ENCODE data around the gene GUCD1. TPM values are rescaled to one million over a fixed set of nuclear protein-coding genes. Genes with fewer than 3 reads are reported as not detected.
"Not testable (repeated sequence)": the region's sequence is repeated elsewhere in the genome, so short reads cannot be mapped to it uniquely, and the experiment has no call there.

The GUCD1 gene
- total RNA-seq, 2 experiments from 2014 or later = 109 to 124 TPM

DNA sequence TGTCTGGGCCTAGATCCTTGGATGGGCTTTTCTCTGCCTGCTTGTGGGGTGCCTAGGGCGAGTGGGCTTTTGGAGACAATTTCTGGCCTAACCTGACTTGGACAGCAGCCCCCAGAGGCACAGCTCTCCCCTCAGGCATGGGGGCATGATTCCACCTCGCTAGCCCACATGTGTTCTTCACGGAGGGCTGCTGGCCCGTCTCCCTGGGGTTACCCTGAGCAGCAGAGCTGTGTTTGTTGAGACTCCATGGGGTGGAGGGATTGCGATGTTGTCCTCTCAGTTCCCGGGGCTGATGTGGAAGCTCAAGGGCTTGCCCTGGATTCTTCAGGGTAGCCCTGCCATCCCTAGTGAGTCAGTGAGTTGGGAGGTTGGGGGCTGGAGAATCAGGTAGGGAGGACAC, 40.3 kb upstream of the GUCD1 start:
- CTCF ChIA-PET = no interaction called here
- no peak overlapping the region for H3K27ac Mint-ChIP-seq
- DNase-seq (no peak), ATAC-seq (no peak)
- H3K27me3 Mint-ChIP-seq = peaks cover 8% of the 10 kb centered on the region
- H3K36me3 Mint-ChIP-seq (ENCODE audit: low read depth) = no peaks in the 10 kb centered on the region
- H3K4me3 Mint-ChIP-seq = no peak overlapping the region
- no peaks in the 10 kb centered on the region for H3K9me3 Mint-ChIP-seq (ENCODE audit: low read depth)
- intact Hi-C loops (cut with DNase I, micrococcal nuclease) = no loop called here
- POLR2A ChIA-PET = no interaction called here
- peaks cover 4% of the 10 kb centered on the region for H3K4me1 Mint-ChIP-seq

DNA sequence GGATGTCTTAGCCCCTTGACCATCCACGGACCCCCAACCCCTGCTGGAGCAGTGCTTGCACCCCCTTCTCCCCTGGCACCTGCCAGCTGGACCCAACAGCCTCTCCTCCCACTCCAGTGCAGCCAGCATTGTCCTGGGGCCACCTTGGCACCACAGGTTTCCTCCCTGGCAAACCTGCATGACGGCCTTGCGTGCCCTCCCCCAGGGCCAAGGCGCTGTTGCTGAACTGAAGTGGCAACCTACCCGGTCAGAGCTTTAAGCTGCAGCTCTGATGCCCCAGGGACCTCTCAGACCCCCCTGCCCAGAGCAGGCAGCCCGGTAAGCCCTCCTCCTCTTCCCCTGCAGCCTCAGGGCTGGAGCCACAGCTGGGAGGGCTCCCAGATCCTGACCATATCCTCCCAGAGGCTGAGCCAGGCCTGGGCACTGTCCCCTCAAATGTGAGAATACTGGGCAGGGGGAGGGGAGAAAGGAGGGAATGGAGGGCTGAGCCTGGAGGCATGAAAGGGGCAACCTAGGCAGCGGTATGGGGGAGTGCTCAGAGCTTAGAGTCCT, 39.7 kb upstream of the GUCD1 start:
- DNase-seq (no peak), ATAC-seq (no peak)
- ChIA-PET CTCF (no interaction called here), POLR2A (no interaction called here)
- H3K36me3 Mint-ChIP-seq (ENCODE audit: low read depth) = no peaks in the 10 kb centered on the region
- no peak overlapping the region for H3K4me3 Mint-ChIP-seq
- H3K27ac Mint-ChIP-seq = no peak overlapping the region
- H3K27me3 Mint-ChIP-seq = peaks cover 8% of the 10 kb centered on the region
- no peaks in the 10 kb centered on the region for H3K9me3 Mint-ChIP-seq (ENCODE audit: low read depth)
- intact Hi-C loops (cut with DNase I, micrococcal nuclease) = no loop called here
- peaks cover 4% of the 10 kb centered on the region for H3K4me1 Mint-ChIP-seq

DNA sequence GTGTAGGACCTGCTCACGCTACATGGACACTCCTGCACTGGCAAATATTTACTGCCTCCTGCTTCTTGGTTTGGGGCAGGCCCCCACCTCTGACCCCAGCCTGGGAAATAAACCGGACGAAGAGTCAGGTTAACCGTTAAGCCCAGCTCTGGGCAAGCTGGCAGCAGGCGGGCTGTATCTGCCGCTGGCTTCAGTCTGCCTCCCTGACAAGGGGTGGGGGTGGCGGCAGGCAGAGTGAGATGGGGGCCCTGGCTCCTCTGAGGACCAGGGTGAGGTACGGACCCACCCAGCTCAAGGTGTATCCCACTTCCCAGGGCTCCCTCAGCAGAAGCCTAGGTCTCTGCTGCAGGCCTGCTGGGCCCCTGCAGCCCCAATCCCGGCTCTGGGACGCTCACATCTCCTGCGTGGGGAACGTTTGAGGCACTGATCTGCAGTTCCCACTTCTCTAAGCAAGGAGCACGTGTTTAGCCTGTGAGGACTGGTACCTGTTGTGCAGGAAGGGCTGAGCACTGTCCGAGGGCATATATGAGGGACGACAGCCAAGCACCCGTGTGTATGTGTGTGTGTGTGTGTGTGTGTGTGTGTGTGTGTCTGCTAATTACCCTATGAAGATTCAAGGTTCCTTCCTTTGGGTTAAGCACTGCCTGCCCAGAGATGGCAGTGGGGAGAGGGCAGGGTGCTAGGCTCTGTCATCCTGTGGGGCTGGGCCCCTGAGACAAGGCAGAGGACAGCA, 39.1 kb upstream of the GUCD1 start:
- Mint-ChIP-seq H3K27me3 (peaks cover 8% of the 10 kb centered on the region), H3K27ac (no peak overlapping the region), H3K4me3 (no peak overlapping the region), H3K4me1 (peaks cover 4% of the 10 kb centered on the region), H3K36me3 (ENCODE audit: low read depth) (no peaks in the 10 kb centered on the region), H3K9me3 (ENCODE audit: low read depth) (no peaks in the 10 kb centered on the region)
- intact Hi-C loops (cut with DNase I, micrococcal nuclease) = no loop called here
- ChIA-PET POLR2A (no interaction called here), CTCF (no interaction called here)
- no peak for DNase-seq
- no peak for ATAC-seq

DNA sequence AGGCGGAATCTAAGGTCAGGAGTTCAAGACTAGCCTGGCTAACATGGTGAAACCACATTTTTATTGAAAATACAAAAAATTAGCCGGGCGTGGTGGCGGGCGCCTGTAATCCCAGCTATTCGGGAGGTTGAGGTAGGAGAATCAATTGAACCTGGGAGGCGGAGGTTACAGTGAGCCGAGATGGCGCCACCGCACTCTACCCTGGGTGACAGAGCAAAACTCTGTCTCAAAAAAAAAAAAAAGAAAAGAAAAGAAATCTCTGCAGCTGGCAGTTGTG, 38.6 kb upstream of the GUCD1 start:
- POLR2A ChIA-PET = interaction anchor here (0.7 kb wide), 1 partner anchor 292 kb away, joined by 5 read pairs; no protein-coding TSS in a partner anchor
- H3K36me3 Mint-ChIP-seq (ENCODE audit: low read depth); H3K27ac Mint-ChIP-seq; H3K9me3 Mint-ChIP-seq (ENCODE audit: low read depth); intact Hi-C loops (cut with DNase I, micrococcal nuclease); H3K4me1 Mint-ChIP-seq; ATAC-seq; DNase-seq; CTCF ChIA-PET; H3K27me3 Mint-ChIP-seq: not testable (repeated sequence)
- H3K4me3 Mint-ChIP-seq = peak overlapping the region; percentile 32

GRCh38 chr22:24592851-24593558, 38.1 kb upstream of the GUCD1 start, which contains the start of gene LRRC75B:
TSS of gene LRRC75B (minus strand) at chr22:24593073. CDS start at chr22:24593039, 34 bp downstream.
- ChIA-PET POLR2A (interaction anchor here (0.7 kb wide), 1 partner anchor 291 kb away, joined by 5 read pairs; no protein-coding TSS in a partner anchor), CTCF (no interaction called here)
- Mint-ChIP-seq H3K4me3 (peak within 1 kb of the TSS; percentile 64), H3K9me3 (ENCODE audit: low read depth) (no peaks in the 10 kb centered on the region), H3K4me1 (peaks cover 4% of the 10 kb centered on the region), H3K36me3 (ENCODE audit: low read depth) (no peaks in the 10 kb centered on the region), H3K27ac (peak within 1 kb of the TSS; percentile 47), H3K27me3 (peaks cover 8% of the 10 kb centered on the region)
- DNase-seq = peak; percentile 50
- ATAC-seq = peak; percentile 79
- intact Hi-C loops (cut with DNase I, micrococcal nuclease) = no loop called here

DNA sequence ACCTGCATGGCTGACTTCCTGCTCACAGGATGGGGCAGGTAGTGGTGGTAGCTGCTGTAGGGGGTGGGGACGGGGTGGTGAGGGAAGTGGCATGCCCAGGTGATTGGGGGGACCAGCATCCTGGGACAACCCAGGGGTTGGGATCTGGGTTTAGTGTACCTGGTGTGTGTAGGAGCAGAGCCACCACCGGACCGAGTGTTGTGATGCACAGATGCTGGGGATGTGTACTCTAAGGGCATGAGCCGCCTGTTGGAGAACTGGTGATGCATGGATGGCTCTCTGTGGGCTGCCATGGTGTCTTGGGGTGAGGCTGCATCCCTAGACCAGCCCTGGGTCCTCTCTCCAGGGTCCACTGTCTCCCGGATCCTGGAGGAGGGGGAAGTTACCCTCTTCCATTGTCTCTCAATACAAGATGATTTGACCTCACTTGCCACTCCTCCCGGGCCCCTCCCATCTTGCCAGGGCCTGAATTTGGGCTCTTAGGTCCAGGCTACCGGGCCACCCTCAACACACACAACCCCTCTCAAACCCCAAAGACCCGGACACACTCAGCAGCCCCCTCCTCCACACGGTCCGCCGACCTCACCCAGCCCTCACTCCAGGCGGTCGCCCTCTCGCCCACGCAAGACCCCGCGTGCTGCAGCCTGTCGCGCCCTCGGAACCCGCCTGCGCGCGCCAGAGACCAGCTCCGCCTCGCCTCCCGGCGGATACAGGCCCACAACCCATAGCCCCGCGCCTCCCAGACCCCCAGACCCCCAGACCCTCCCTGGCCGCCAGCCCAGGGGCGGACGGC, 37.3 kb upstream of the GUCD1 start:
- H3K4me3 Mint-ChIP-seq = peak overlapping the region; percentile 64
- H3K36me3 Mint-ChIP-seq (ENCODE audit: low read depth) = no peaks in the 10 kb centered on the region
- H3K9me3 Mint-ChIP-seq (ENCODE audit: low read depth) = no peaks in the 10 kb centered on the region
- H3K27ac Mint-ChIP-seq = peak overlapping the region; percentile 47
- DNase-seq (no peak), ATAC-seq (peak; percentile 24)
- H3K27me3 Mint-ChIP-seq = peaks cover 8% of the 10 kb centered on the region
- intact Hi-C loops (cut with DNase I, micrococcal nuclease) = no loop called here
- ChIA-PET POLR2A (no interaction called here), CTCF (no interaction called here)
- H3K4me1 Mint-ChIP-seq = peaks cover 4% of the 10 kb centered on the region

GRCh38 chr22:24591286-24591830, 36.4 kb upstream of the GUCD1 start:
- no peaks in the 10 kb centered on the region for H3K9me3 Mint-ChIP-seq (ENCODE audit: low read depth)
- H3K36me3 Mint-ChIP-seq (ENCODE audit: low read depth) = no peaks in the 10 kb centered on the region
- POLR2A ChIA-PET = no interaction called here
- peaks cover 8% of the 10 kb centered on the region for H3K27me3 Mint-ChIP-seq
- CTCF ChIA-PET = no interaction called here
- no peak overlapping the region for H3K27ac Mint-ChIP-seq
- H3K4me3 Mint-ChIP-seq = no peak overlapping the region
- peaks cover 4% of the 10 kb centered on the region for H3K4me1 Mint-ChIP-seq
- ATAC-seq (no peak), DNase-seq (no peak)
- intact Hi-C loops (cut with DNase I, micrococcal nuclease) = no loop called here

DNA sequence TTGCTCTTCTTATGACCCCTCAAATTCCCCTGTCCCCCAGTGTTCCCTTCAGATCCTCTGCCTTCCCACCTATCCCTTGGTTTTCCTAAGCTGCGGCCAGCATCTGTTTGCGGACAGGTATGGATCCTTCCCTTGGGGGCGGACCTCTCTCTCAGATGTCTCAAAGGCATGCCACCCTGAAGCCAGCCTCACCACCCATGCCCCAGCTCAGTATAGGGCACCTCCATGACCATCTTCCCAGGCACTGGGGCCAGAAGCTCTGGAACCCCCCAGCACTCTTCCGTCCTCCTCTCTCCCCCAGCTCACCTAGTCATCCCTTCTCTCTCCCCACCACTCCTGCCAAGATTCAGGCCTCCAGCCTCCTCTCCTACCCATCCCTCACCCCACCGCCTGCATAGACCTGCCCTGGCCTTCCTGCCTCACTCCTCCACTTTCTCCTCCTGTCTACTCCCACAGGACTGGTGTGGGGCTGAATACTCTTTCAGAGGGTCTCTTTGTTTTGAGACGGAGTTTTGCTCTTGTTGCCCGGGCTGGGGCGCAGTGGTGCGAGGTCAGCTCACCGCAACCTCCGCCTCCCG, 35.7 kb upstream of the GUCD1 start:
- Mint-ChIP-seq H3K9me3 (ENCODE audit: low read depth) (no peaks in the 10 kb centered on the region), H3K4me1 (peaks cover 4% of the 10 kb centered on the region), H3K36me3 (ENCODE audit: low read depth) (no peaks in the 10 kb centered on the region), H3K27ac (no peak overlapping the region), H3K27me3 (peaks cover 8% of the 10 kb centered on the region), H3K4me3 (no peak overlapping the region)
- no peak for DNase-seq
- ChIA-PET CTCF (no interaction called here), POLR2A (no interaction called here)
- no peak for ATAC-seq
- intact Hi-C loops (cut with DNase I, micrococcal nuclease) = no loop called here

- no peaks in the 10 kb centered on the region for H3K9me3 Mint-ChIP-seq (ENCODE audit: low read depth)
- intact Hi-C loops (cut with DNase I, micrococcal nuclease) = no loop called here
- H3K4me1 Mint-ChIP-seq = peaks cover 4% of the 10 kb centered on the region
- ATAC-seq (no peak), DNase-seq (no peak)
- no peak overlapping the region for H3K4me3 Mint-ChIP-seq
- H3K27ac Mint-ChIP-seq = no peak overlapping the region
- ChIA-PET CTCF (no interaction called here), POLR2A (no interaction called here)
- peaks cover 8% of the 10 kb centered on the region for H3K27me3 Mint-ChIP-seq
- H3K36me3 Mint-ChIP-seq (ENCODE audit: low read depth) = no peaks in the 10 kb centered on the region
Measured at GRCh38 chr22:24589518-24590030, 34.6 kb upstream of the GUCD1 start.

DNA sequence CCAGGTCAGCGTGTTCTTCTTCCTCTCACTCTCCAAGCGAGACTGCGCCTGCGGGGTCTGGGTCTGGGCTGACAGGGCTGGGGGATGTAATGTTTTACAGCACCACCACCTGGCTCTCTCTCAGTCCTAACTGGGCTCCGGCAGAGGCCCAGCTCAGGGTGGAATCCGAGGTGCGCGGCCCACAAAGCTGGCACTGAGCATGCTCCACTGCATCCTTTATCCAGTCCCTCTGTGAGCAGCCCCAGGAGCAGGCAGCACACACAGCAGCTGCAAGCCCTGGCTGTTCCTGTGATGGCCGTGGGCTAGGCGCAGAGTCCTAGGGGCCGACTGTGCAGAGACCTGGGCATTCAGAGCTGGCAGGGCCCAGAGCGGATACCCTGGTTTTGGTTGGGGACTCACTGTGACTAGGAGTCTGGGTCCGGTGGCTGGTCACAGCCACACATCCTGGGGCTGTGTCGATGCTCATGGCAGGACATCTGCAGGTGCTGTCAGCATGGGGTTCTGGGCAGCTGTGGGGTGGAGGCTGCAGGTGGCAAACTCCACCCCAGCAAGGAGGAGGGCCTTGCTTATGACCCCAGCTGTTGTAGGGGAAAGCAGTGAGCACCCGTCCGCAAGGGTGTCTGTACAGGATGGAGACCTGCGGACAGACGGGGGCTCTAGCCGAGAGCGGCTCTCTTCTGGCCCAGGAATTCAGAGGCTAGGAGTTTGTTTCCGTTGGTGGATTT, 34.0 kb upstream of the GUCD1 start:
- no peaks in the 10 kb centered on the region for H3K36me3 Mint-ChIP-seq (ENCODE audit: low read depth)
- no peaks in the 10 kb centered on the region for H3K9me3 Mint-ChIP-seq (ENCODE audit: low read depth)
- no peak overlapping the region for H3K4me3 Mint-ChIP-seq
- H3K27ac Mint-ChIP-seq = no peak overlapping the region
- ChIA-PET POLR2A (no interaction called here), CTCF (no interaction called here)
- peaks cover 8% of the 10 kb centered on the region for H3K27me3 Mint-ChIP-seq
- no peak for ATAC-seq
- H3K4me1 Mint-ChIP-seq = peaks cover 4% of the 10 kb centered on the region
- no peak for DNase-seq
- intact Hi-C loops (cut with DNase I, micrococcal nuclease) = no loop called here

GRCh38 chr22:24588381-24588756, 33.4 kb upstream of the GUCD1 start:
- ChIA-PET POLR2A (no interaction called here), CTCF (no interaction called here)
- no peaks in the 10 kb centered on the region for H3K36me3 Mint-ChIP-seq (ENCODE audit: low read depth)

More at GRCh38 chr22:24588381-24588756, 33.4 kb upstream of the GUCD1 start:
- ATAC-seq (no peak), DNase-seq (no peak)
- H3K27me3 Mint-ChIP-seq = peaks cover 8% of the 10 kb centered on the region
- H3K4me1 Mint-ChIP-seq = peaks cover 4% of the 10 kb centered on the region
- intact Hi-C loops (cut with DNase I, micrococcal nuclease) = no loop called here
- H3K4me3 Mint-ChIP-seq = no peak overlapping the region
- H3K9me3 Mint-ChIP-seq (ENCODE audit: low read depth) = no peaks in the 10 kb centered on the region
- H3K27ac Mint-ChIP-seq = no peak overlapping the region

All from activated CD4-positive, alpha-beta T cell treated with anti-CD3 and anti-CD28 coated beads for 36 hours (primary cell).